T-helper 9 cell (primary cell): ENCODE measurements around the gene CACNA1I.

Experiments used
- DNase-seq: peaks from one replicate; pipeline ENCODE4 v3.0.0-alpha.2; 2020

Gene CACNA1I

GRCh38 chr22:39671936-39672335 lies 101.4 kb downstream of the CACNA1I start:
- no peak for DNase-seq

GRCh38 chr22:39674536-39674935 lies 104.0 kb downstream of the CACNA1I start:
- no peak for DNase-seq

GRCh38 chr22:39675947-39676346 lies 105.4 kb downstream of the CACNA1I start:
- DNase-seq, result no peak

GRCh38 chr22:39677967-39678366 lies 107.4 kb downstream of the CACNA1I start:
- DNase-seq, result no peak

GRCh38 chr22:39678862-39679490 lies 108.4 kb downstream of the CACNA1I start:
- DNase-seq, result no peak

GRCh38 chr22:39679652-39680051 lies 109.1 kb downstream of the CACNA1I start:
- no peak for DNase-seq

- DNase-seq, result no peak
Measured at GRCh38 chr22:39680486-39680885, 109.9 kb downstream of the CACNA1I start.

- no peak for DNase-seq
Measured at GRCh38 chr22:39681038-39681861, 110.7 kb downstream of the CACNA1I start.

- DNase-seq, result no peak
Measured at GRCh38 chr22:39682994-39683393, 112.4 kb downstream of the CACNA1I start.

GRCh38 chr22:39683639-39684038 lies 113.1 kb downstream of the CACNA1I start:
- no peak for DNase-seq

GRCh38 chr22:39684702-39685281 lies 114.2 kb downstream of the CACNA1I start:
- no peak for DNase-seq

- no peak for DNase-seq
Measured at GRCh38 chr22:39685336-39686177, 115.0 kb downstream of the CACNA1I start.

- no peak for DNase-seq
Measured at GRCh38 chr22:39686178-39686620, 115.6 kb downstream of the CACNA1I start.

- DNase-seq, result no peak
Measured at GRCh38 chr22:39686776-39687525, 116.4 kb downstream of the CACNA1I start.

GRCh38 chr22:39688186-39688785 lies 117.7 kb downstream of the CACNA1I start:
- DNase-seq, result no peak

- no peak for DNase-seq
Measured at GRCh38 chr22:39689421-39689820, 118.9 kb downstream of the CACNA1I start.

- DNase-seq, result no peak
Measured at GRCh38 chr22:39690881-39691605, 120.5 kb downstream of the CACNA1I start.

GRCh38 chr22:39693943-39694500 lies 123.5 kb downstream of the CACNA1I start:
- DNase-seq, result no peak

- no peak for DNase-seq
Measured at GRCh38 chr22:39697790-39698430, 127.4 kb downstream of the CACNA1I start.
